GM21390 (cell line): ENCODE data around the gene GPC6.
"Not testable (repeated sequence)": the region's sequence is repeated elsewhere in the genome, so short reads cannot be mapped to it uniquely, and the experiment has no call there.

Source experiments
- ATAC-seq: cut with Tn5 transposase; IDR thresholded peaks from one replicate; pipeline ENCODE4 v1.9.1; 2021; ENCODE audit not compliant: unreplicated experiment

Gene GPC6

GRCh38 chr13:94186470-94186869 is 959.9 kb downstream of the GPC6 start:
- no peak for ATAC-seq

GRCh38 chr13:94188201-94188854 is 961.7 kb downstream of the GPC6 start:
- no peak for ATAC-seq

- no peak for ATAC-seq
These were observed 965.9 kb downstream of the GPC6 start for GRCh38 chr13:94192431-94192975.

GRCh38 chr13:94195715-94196114 is 969.1 kb downstream of the GPC6 start:
- no peak for ATAC-seq

- no peak for ATAC-seq
These were observed 969.8 kb downstream of the GPC6 start for GRCh38 chr13:94196413-94196812.

GRCh38 chr13:94198681-94199080 is 972.1 kb downstream of the GPC6 start:
- ATAC-seq, result no peak

GRCh38 chr13:94199135-94199534 is 972.5 kb downstream of the GPC6 start:
- no peak for ATAC-seq

- ATAC-seq, result no peak
These were observed 974.4 kb downstream of the GPC6 start for GRCh38 chr13:94201022-94201421.

GRCh38 chr13:94204163-94204562 is 977.6 kb downstream of the GPC6 start:
- ATAC-seq, result no peak

- ATAC-seq, result no peak
These were observed 978.3 kb downstream of the GPC6 start for GRCh38 chr13:94204946-94205345.

- ATAC-seq, result no peak
These were observed 979.3 kb downstream of the GPC6 start for GRCh38 chr13:94205896-94206295.

GRCh38 chr13:94209117-94209516 is 982.5 kb downstream of the GPC6 start:
- ATAC-seq, result no peak

GRCh38 chr13:94209913-94210312 is 983.3 kb downstream of the GPC6 start:
- ATAC-seq, result not testable (repeated sequence)

GRCh38 chr13:94210816-94211215 is 984.2 kb downstream of the GPC6 start:
- ATAC-seq, result no peak

GRCh38 chr13:94212196-94212595 is 985.6 kb downstream of the GPC6 start:
- no peak for ATAC-seq

GRCh38 chr13:94214121-94214520 is 987.5 kb downstream of the GPC6 start:
- no peak for ATAC-seq

GRCh38 chr13:94214975-94215374 is 988.4 kb downstream of the GPC6 start:
- no peak for ATAC-seq

GRCh38 chr13:94216476-94216875 is 989.9 kb downstream of the GPC6 start:
- ATAC-seq, result no peak

GRCh38 chr13:94217370-94217769 is 990.8 kb downstream of the GPC6 start:
- ATAC-seq, result no peak

- ATAC-seq, result no peak
These were observed 991.9 kb downstream of the GPC6 start for GRCh38 chr13:94218537-94218936.

GRCh38 chr13:94218951-94219350 is 992.3 kb downstream of the GPC6 start:
- no peak for ATAC-seq

- ATAC-seq, result no peak
These were observed 998.1 kb downstream of the GPC6 start for GRCh38 chr13:94224670-94225069.

GRCh38 chr13:94227255-94227879 is 1000.8 kb downstream of the GPC6 start:
- no peak for ATAC-seq
